Measurements from ENCODE around the gene SPTBN4.

SPTBN4 gene

GRCh38 chr19:40571831-40572495 lies 105.2 kb downstream of the SPTBN4 start:
- H3K27ac ChIP-seq: no peak overlapping the region
- TF ChIP-seq CTCF (IDR thresholded peaks at IDR 0.05) (no peak), ZFX (IDR thresholded peaks at IDR 0.05; ENCODE audit: borderline replicate concordance) (no peak)

- no peak for TF ChIP-seq ZFX (IDR thresholded peaks at IDR 0.05; ENCODE audit: borderline replicate concordance)
- TF ChIP-seq CTCF (IDR thresholded peaks at IDR 0.05): no peak
- peak overlapping the region; percentile 26; the same call in 1 of the 2 replicates for H3K27ac ChIP-seq
Observed at GRCh38 chr19:40575326-40575725, 108.5 kb downstream of the SPTBN4 start.

- H3K27ac ChIP-seq: peak overlapping the region; percentile 45
- TF ChIP-seq ZFX (IDR thresholded peaks at IDR 0.05; ENCODE audit: borderline replicate concordance) (no peak), CTCF (IDR thresholded peaks at IDR 0.05) (no peak)
Observed at GRCh38 chr19:40576151-40576584, 109.4 kb downstream of the SPTBN4 start.

GRCh38 chr19:40576585-40577451 lies 110.0 kb downstream of the SPTBN4 start, which contains the start of gene SHKBP1:
SHKBP1 (plus strand) TSS chr19:40576873; CDS start chr19:40576900, 27 bp downstream.
- TF ChIP-seq ZFX (IDR thresholded peaks at IDR 0.05; ENCODE audit: borderline replicate concordance) (no peak), CTCF (IDR thresholded peaks at IDR 0.05) (no peak)
- peak within 1 kb of the TSS; percentile 45 for H3K27ac ChIP-seq

- H3K27ac ChIP-seq: no peak overlapping the region
- TF ChIP-seq ZFX (IDR thresholded peaks at IDR 0.05; ENCODE audit: borderline replicate concordance): no peak
- TF ChIP-seq CTCF (IDR thresholded peaks at IDR 0.05): no peak
Observed at GRCh38 chr19:40578442-40578908, 111.7 kb downstream of the SPTBN4 start.

- H3K27ac ChIP-seq: no peak overlapping the region
- no peak for TF ChIP-seq ZFX (IDR thresholded peaks at IDR 0.05; ENCODE audit: borderline replicate concordance)
- no peak for TF ChIP-seq CTCF (IDR thresholded peaks at IDR 0.05)
Observed at GRCh38 chr19:40580619-40581018, 113.8 kb downstream of the SPTBN4 start.
